AML-193 (cell line): Measurements from ENCODE around the gene GOLGB1.
"Not testable (repeated sequence)": the region's sequence is repeated elsewhere in the genome, so short reads cannot be mapped to it uniquely, and the experiment has no call there.

Experiments
- DNase-seq, 2 experiments: peaks; one replicate each; lab custom pipeline; 2025; lab: John Stamatoyannopoulos, UW

The GOLGB1 gene

GRCh38 chr3:121749276-121750086, at the start of gene GOLGB1:
GOLGB1 (minus strand) TSS chr3:121749741; CDS start chr3:121730971, 18,770 bp downstream.
- peak; percentile 100 for DNase-seq

DNA sequence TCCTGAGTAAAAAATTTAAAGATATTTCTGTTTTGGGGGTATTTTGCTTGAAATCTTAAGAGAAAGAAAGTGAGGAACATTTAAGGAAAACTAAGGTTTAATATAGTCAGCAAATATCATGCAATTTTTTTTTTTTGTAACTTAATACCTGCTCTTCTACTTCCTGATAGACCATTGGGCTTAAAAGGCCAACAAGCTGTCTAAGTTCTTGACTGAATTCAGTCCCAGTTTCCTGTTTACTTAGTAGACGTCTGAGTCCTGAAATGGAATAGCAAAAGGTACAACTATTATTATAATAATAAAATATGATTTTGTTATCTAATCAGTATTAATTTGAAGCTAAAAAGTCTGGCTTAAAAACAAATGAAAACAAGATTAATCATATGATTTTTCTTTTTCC, 47.4 kb upstream of the GOLGB1 start:
- DNase-seq, result no peak

GRCh38 chr3:121794264-121794983, 44.9 kb upstream of the GOLGB1 start:
- DNase-seq, result no peak

GRCh38 chr3:121793078-121793477, 43.5 kb upstream of the GOLGB1 start:
- DNase-seq, result no peak

DNA sequence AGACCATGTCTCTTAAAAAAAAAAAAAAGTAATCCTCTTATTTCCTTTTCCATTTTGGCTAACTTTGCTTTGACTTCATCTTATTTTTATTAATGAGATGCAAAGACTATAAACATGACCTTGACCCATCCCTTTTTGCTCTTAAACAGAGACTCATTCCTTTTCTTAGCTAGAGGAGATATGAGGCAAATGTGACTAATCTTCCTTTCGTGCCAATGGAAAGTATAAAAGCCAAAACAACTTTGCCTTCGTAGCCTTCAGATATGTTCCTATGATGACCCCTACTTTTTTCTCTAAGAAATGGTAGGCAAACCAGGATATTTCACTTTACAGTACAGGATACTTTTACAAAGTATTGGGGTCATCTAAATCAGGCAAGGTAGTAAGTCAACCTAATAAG, 36.9 kb upstream of the GOLGB1 start:
- DNase-seq, result no peak

GRCh38 chr3:121782784-121783183, 33.2 kb upstream of the GOLGB1 start:
- DNase-seq, result not testable (repeated sequence)

GRCh38 chr3:121781611-121782010, 32.1 kb upstream of the GOLGB1 start:
- DNase-seq, result no peak

DNA sequence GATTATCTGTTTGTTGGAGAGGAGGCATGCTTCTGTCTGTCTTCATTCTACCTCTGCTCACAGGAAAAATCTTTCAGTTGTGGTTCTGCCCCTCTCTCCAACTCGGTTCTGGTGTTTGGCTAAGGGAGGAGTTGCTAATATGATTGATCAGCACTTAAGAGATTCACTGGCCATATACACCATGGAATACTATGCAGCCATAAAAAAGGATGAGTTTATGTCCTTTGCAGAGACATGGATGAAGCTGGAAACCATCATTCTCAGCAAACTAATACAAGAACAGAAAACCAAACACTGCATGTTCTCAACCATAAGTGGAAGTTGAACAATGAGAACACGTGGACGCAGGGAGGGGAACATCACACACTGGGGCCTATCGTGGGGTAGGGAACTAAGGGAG, 25.6 kb upstream of the GOLGB1 start:
- not testable (repeated sequence) for DNase-seq

DNA sequence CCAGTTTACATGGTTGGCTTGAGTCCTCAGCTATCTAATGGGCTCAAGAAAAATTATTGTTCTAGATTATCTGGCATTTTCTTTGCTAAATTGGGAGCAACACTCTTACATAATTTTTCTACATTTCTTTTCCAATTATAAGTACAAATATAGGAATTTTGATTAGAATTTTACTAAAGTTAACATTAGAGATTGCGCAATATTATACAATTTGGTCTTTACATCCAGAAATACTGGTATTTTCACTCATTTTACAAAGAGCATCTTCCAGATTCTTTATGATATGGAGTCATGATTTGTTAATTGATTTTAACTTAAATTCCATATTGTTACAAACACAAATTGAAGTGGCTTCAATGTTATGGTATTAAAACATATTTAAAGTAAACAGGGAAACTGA, 19.7 kb upstream of the GOLGB1 start:
- DNase-seq, result no peak

DNA sequence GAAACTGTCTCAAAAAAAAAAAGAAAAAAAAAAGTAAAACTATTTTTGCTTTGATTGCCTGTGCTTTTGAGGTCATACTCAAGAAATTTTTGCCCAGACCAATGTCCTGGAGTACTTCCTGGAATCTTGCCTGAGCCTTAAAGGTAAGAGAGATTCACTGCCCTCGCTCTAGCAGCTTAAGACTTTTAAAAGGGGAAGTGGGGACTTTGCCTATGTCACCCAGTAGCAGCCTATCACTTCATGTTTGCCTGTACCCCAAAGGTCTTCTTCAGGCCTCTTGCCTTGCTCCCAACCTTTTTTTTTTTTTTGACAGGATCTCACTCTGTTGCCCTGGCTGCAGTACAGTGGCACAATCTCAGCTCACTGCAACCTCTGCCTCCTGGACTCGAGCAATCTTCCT, 18.9 kb upstream of the GOLGB1 start:
- peak in 1 of 2 experiments; percentile 5 for DNase-seq

DNA sequence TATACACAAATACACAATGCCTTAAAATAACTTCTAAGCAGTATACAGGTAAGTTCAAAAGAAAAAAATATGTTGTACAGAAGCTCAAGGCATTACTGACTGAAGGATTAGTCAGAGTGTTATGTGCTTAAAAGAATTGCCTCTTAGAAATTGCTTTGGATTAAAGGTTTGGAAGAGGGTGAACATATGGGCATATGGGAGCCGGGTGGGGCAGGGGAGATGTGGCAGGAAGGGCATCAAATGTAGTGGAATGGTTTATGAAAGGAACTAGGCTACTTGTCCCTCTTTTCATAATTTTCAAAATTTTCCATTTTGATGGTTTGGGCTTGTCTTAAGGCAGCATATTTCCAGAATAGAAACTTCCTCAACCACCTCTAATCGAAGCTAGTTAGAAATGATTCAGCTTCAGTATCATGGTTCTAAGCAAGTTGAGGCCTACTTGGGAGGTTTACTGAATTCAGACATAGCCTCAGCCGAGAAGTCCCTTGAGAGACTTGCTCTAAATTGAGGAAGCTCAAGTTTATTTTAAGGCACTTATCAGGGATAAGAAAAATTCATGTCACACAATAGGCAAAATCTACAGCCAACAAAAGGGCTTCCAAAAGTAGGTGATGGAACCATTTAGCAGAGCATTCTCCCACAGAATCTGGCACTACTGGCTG, 10.1 kb upstream of the GOLGB1 start:
- no peak for DNase-seq

DNA sequence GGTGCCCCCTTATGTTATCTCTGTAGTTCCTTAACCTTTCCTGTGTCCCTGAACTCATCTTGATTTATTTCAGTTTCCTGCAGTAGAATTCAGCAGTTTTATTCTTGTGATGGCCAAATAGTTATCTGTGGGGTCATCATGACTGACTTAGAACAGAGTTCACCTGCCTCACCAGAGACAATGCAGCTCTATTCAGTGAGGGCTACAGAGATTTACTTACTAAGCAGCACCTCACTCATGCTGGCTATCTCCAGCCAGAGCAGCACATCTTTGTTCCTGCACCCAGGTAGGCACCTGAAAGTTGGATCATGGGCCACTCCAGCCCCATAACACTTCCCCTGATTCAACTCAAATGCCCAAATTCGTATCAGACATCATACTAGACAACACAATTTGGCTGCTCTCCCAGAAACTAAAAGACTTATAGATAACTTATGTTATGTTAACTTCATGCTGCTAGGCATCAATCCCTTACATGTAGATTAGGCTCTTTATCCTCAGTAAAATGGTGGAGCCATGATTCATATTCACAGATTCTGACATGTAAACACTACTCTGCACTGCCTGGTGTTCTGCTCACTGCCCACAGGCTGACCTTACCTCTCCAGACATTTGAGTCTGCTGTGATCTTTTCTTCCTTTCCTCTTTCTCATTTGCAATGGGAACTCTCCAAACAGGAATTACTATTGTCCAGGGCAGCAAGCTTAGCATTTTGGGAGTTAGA, 9.3 kb upstream of the GOLGB1 start:
- DNase-seq, result no peak

DNA sequence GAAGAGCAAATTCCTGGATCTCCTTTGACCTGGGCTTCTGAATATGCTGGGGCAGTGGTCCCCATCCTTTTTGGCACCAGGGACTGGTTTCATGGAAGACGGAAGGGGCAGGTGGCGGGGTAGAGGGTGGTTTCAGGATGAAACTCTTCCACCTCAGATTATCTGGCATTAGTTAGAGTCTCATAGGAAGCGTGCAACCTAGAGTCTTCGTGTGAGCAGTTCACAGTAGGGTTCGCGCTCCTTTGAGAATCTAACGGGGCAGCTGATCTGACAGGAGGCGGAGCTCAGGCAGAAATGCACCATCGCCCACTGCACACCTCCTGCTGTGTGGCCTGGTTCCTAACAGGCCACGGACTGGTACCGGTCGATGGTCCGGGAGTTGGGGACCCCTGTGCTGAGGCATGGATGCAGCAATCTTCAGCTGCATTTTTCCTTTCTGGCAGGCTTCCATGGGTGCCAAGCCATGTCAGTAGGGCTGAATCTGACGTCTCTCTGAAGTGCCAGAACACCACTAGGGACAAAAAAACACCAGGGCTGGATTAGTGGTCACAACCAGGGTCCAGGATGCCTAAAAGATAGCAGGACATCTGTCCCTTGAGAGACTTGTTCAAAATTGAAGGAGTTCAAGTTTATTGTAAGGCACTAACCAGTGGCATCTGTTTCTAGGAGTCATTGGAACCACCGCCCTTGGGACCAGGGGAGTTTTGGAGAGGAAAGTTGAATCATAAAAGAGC, 8.4 kb upstream of the GOLGB1 start:
- no peak for DNase-seq

- no peak for DNase-seq
These were observed 7.7 kb upstream of the GOLGB1 start for GRCh38 chr3:121757087-121757811.

- no peak for DNase-seq
These were observed 3.2 kb upstream of the GOLGB1 start for GRCh38 chr3:121752772-121753171.

DNA sequence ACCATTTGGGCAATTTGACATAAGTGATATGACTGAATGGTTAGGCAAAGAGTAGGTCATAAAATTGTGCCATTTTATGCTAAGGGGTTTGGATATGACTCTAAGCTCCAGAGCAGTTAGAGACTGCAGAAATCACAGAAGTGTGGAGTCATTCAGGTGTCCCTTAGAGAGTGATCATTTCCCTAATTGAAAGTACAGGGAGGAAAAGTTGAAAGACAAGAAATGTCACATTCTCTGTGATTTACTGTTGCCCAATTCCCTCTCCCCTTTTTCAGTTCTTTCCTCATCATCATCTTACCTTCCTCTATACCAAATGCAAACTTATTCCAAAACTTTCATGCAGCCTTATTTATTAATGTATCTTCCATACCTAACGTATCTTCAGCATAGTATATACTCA, 2.7 kb upstream of the GOLGB1 start:
- DNase-seq, result no peak

DNA sequence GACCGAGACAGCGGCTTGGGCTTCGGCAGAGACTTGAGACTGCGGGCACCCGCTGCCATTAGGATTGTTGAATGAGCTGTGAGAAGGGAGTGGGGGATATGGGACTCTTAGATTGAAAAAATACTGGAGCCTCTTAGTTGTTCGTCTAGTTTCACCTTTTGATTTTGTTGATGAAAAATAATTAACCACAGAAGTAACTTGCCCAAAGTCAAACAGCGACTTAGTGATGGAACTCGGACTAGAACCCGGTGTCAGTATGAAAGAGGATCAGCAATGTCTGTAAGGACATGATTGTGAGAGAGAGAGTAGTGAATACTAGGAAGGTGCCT, 510 bp upstream of the GOLGB1 start:
- DNase-seq, result no peak

DNA sequence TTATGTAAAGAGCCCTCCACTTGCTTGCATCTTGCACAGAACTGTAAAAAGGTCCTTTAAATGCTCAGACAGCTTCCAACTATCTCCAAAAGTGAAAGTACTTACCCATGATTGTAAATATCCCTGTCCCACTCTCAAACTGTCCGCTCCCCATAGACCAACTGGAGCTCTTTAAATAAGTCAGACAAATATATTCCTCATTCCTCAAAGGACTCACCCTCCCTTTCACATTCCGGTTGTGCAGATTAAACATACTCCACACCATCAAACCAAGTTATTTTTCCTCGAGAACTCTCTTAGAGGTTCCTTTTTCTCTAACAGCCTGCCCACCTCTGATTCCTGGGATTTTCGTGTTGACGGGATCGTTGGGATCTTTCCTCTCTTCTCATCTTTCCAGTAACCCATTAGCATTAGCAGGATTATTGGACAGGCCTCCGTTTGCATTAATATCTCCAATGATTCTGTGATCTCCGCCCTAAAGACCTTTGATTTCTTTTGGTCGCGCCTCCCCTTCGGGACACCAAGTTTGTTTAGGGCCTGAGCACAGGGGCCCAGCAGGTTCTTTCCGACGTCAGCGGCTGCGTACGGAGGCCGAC, 763 bp downstream of the GOLGB1 start:
- DNase-seq, result peak; percentile 41 to 61

DNA sequence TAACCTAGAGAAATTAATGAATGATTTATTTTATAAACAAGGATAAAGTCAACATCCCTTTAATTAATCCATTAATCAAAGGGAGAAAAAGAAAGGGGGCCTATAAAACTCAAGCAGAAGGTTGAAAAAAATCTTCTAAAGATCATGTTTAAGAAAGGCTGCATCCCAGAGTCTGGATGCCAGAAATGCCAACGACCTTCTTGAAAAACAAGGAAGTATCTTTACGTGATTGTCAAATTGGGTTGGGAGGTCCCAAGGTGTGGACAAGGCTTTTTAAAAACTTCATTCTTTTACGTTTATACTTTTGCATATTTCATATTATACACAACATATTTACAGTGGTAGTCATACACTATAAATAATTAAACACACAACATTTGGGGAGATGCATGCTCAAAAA, 1.6 kb downstream of the GOLGB1 start:
- peak; percentile 26 to 30 for DNase-seq

- not testable (repeated sequence) for DNase-seq
These were observed 6.4 kb downstream of the GOLGB1 start for GRCh38 chr3:121743106-121743505.

DNA sequence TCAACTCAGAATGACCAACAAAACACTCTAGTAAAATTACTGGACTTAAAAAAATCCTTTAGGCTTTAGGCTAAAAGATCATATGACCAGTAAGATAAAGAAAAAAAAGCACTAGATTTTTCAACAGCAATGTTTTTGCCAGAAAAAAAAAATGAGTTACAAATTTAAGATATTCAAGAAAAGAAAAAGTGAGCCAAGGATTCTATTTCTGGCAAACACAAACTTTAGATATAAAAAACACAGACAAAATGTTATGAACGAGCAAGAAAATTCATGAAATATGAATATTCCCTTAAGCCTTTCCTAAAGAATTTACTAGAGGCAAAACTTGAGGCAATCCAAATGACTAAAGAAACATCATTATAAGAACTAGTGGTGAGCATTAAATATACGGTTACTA, 8.6 kb downstream of the GOLGB1 start:
- DNase-seq, result no peak
